Measurements from ENCODE around the gene TTC28. TPM values are rescaled to one million over a fixed set of nuclear protein-coding genes. Genes with fewer than 3 reads are reported as not detected.

TTC28 gene
- total and polyA plus RNA-seq, 2 donors (not counting 3 experiments of a cell fraction or from before 2014, with no cell fraction given), result 16.5 to 51.1 TPM

GRCh38 chr22:28706845-28707244, 27.2 kb upstream of the TTC28 start:
- TF ChIP-seq GATA2 (IDR thresholded peaks at IDR 0.05; ENCODE audit: insufficient read depth, insufficient read length, low read depth, low read length) (no peak), POLR2A (IDR thresholded peaks at IDR 0.05; ENCODE audit: low read depth, low read length) (no peak), JUN (IDR thresholded peaks at IDR 0.05; ENCODE audit: borderline replicate concordance, insufficient read depth, insufficient read length, low read depth) (no peak), FOS (IDR thresholded peaks at IDR 0.05; ENCODE audit: borderline replicate concordance, insufficient read depth, low read length) (no peak)
- TF ChIP-seq, protein P1, sequence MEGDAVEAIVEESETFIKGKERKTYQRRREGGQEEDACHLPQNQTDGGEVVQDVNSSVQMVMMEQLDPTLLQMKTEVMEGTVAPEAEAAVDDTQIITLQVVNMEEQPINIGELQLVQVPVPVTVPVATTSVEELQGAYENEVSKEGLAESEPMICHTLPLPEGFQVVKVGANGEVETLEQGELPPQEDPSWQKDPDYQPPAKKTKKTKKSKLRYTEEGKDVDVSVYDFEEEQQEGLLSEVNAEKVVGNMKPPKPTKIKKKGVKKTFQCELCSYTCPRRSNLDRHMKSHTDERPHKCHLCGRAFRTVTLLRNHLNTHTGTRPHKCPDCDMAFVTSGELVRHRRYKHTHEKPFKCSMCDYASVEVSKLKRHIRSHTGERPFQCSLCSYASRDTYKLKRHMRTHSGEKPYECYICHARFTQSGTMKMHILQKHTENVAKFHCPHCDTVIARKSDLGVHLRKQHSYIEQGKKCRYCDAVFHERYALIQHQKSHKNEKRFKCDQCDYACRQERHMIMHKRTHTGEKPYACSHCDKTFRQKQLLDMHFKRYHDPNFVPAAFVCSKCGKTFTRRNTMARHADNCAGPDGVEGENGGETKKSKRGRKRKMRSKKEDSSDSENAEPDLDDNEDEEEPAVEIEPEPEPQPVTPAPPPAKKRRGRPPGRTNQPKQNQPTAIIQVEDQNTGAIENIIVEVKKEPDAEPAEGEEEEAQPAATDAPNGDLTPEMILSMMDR (IDR thresholded peaks at IDR 0.05; ENCODE audit: extremely low read depth in 1 of 2, insufficient read depth in 1 of 2, low read depth in 1 of 2, low read length in 2 of 2), result no peak
- no peaks in the 10 kb centered on the region for H3K9me3 ChIP-seq (replicated peaks; ENCODE audit: control insufficient read depth, insufficient read depth, low read length)
- dilution Hi-C loops (cut with MboI; ENCODE audit: extremely low pct_ligation_motif_present, low sequenced_read_pairs), result no loop called here
- no peaks in the 10 kb centered on the region for H3K36me3 ChIP-seq (ENCODE audit: control insufficient read depth in 2 of 2, extremely low read depth in 1 of 2, insufficient read depth in 2 of 2, low read length in 2 of 2)
- no peak overlapping the region for H3K4me2 ChIP-seq (ENCODE audit: insufficient read depth, low read length)
- H3K4me1 ChIP-seq (ENCODE audit: control insufficient read depth, extremely low read depth, insufficient read depth, low read length), result peaks cover 25% of the 10 kb centered on the region
- no peak overlapping the region for H3K4me3 ChIP-seq (replicated peaks in 1 of 3; ENCODE audit: insufficient read depth in 1 of 3, low read depth in 1 of 3, low read length in 3 of 3)
- ChIA-PET POLR2A (no interaction called here), CTCF (no interaction called here)
- BruUV-seq (replicated peaks), result no TSS peak
- intact Hi-C loops (cut with micrococcal nuclease), result no loop called here
- no peaks in the 10 kb centered on the region for H3K9me1 ChIP-seq (replicated peaks; ENCODE audit: control insufficient read depth, extremely low read depth, insufficient read depth, low read length)
- no peaks in the 10 kb centered on the region for H4K20me1 ChIP-seq (replicated peaks; ENCODE audit: control insufficient read depth, extremely low read depth, insufficient read depth, low read length)
- DNase-seq (ENCODE audit: low read depth, low spot score) (no peak), FAIRE-seq (no peak)
- H3K27ac ChIP-seq (ENCODE audit: insufficient read depth, low read depth, low read length), result no peak overlapping the region
- H3K79me2 ChIP-seq (ENCODE audit: control insufficient read depth, insufficient read depth, low read length), result no peaks in the 10 kb centered on the region
- no peak overlapping the region for H3K9ac ChIP-seq (replicated peaks; ENCODE audit: extremely low read depth, insufficient read depth, low read length)
- H2AFZ ChIP-seq (ENCODE audit: low read depth, low read length), result no peak overlapping the region
- no peaks in the 10 kb centered on the region for H3K27me3 ChIP-seq (ENCODE audit: control insufficient read depth in 2 of 2, insufficient read depth in 2 of 2, low read length in 2 of 2)

DNA sequence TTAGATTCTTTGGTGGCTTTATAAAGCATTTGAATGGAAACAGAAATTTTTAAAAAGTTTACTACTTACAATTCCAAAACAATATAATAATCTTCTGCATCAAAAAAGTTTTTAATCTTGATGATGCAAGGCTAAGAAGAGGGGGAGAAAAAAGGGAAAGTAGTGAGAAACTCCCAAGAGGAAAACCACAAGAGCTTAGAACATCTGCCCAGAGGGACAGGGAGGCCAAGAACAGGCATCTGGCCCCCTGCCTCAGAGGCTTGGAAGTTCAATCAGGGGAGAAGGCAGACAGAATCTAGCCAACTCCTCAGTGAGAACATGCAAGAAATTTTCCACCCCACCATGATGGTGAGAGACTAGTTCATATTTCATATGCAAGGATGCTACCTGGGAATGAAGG, 23.8 kb upstream of the TTC28 start:
- DNase-seq (ENCODE audit: low read depth, low spot score), result no peak
- POLR2A ChIA-PET, result no interaction called here
- Histone ChIP-seq H3K9ac (replicated peaks; ENCODE audit: extremely low read depth, insufficient read depth, low read length) (no peak overlapping the region), H4K20me1 (replicated peaks; ENCODE audit: control insufficient read depth, extremely low read depth, insufficient read depth, low read length) (no peaks in the 10 kb centered on the region), H3K4me2 (ENCODE audit: insufficient read depth, low read length) (no peak overlapping the region), H3K9me1 (replicated peaks; ENCODE audit: control insufficient read depth, extremely low read depth, insufficient read depth, low read length) (no peaks in the 10 kb centered on the region), H2AFZ (ENCODE audit: low read depth, low read length) (no peak overlapping the region), H3K4me3 (replicated peaks in 1 of 3; ENCODE audit: insufficient read depth in 1 of 3, low read depth in 1 of 3, low read length in 3 of 3) (no peak overlapping the region), H3K27me3 (ENCODE audit: control insufficient read depth in 2 of 2, insufficient read depth in 2 of 2, low read length in 2 of 2) (no peaks in the 10 kb centered on the region), H3K36me3 (ENCODE audit: control insufficient read depth in 2 of 2, extremely low read depth in 1 of 2, insufficient read depth in 2 of 2, low read length in 2 of 2) (no peaks in the 10 kb centered on the region), H3K9me3 (replicated peaks; ENCODE audit: control insufficient read depth, insufficient read depth, low read length) (no peaks in the 10 kb centered on the region), H3K27ac (ENCODE audit: insufficient read depth, low read depth, low read length) (no peak overlapping the region), H3K79me2 (ENCODE audit: control insufficient read depth, insufficient read depth, low read length) (no peaks in the 10 kb centered on the region), H3K4me1 (ENCODE audit: control insufficient read depth, extremely low read depth, insufficient read depth, low read length) (no peaks in the 10 kb centered on the region)
- CTCF ChIA-PET, result no interaction called here
- TF ChIP-seq FOS (IDR thresholded peaks at IDR 0.05; ENCODE audit: borderline replicate concordance, insufficient read depth, low read length), result no peak
- TF ChIP-seq MYC (IDR thresholded peaks at IDR 0.05; ENCODE audit: low read depth, low read length), result no peak
- no peak for TF ChIP-seq JUN (IDR thresholded peaks at IDR 0.05; ENCODE audit: borderline replicate concordance, insufficient read depth, insufficient read length, low read depth)
- no peak for TF ChIP-seq POLR2A (IDR thresholded peaks at IDR 0.05; ENCODE audit: low read depth, low read length)
- intact Hi-C loops (cut with micrococcal nuclease), result no loop called here
- no peak for FAIRE-seq
- dilution Hi-C loops (cut with MboI; ENCODE audit: extremely low pct_ligation_motif_present, low sequenced_read_pairs), result no loop called here
- no TSS peak for BruUV-seq (replicated peaks)

Measured in endothelial cell of umbilical vein (primary cell).